CD14-positive monocyte (primary cell): ENCODE results near the gene LSM14B. TPM values are rescaled to one million over a fixed set of nuclear protein-coding genes. Genes with fewer than 3 reads are reported as not detected.
A peak's percentile ranks its signal among the peaks of the same experiment; 100 is the strongest.

Experiments used
- DNase-seq, 3 donors: peaks; one replicate each; pipeline ENCODE4 v3.0.0-alpha.2; 2011 to 2022
- H2AFZ ChIP-seq: 2 replicates; pipeline ENCODE4 v1.6.0; 2012; ENCODE audit warnings: mild to moderate bottlenecking, low read depth, low read length, inconsistent platforms; ENCODE audit not compliant: insufficient read depth, poor library complexity, severe bottlenecking
- H3K27ac ChIP-seq, 2 donors: 1 replicate in 1 of 2; 2 replicates in 1 of 2; pipeline ENCODE4 v1.5.1; 2012 to 2013; ENCODE audit warnings: low read length in 2 of 2, control low read depth in 1 of 2, inconsistent platforms in 1 of 2, low read depth in 1 of 2, mild to moderate bottlenecking in 1 of 2
- H3K27me3 ChIP-seq, 2 donors: one replicate each; pipeline versions ENCODE4 v1.6.0 to v1.6.1; 2011 to 2013; ENCODE audit warnings: low read length in 2 of 2; ENCODE audit not compliant: control insufficient read depth in 2 of 2, insufficient read depth in 2 of 2
- H3K36me3 ChIP-seq, 2 donors: replicated peaks in 1 of 2; 1 replicate in 1 of 2; 2 replicates in 1 of 2; pipeline versions ENCODE4 v1.5.1 to v1.6.1; 2012 to 2013; ENCODE audit warnings: low read length in 2 of 2, control low read depth in 1 of 2, inconsistent platforms in 1 of 2, mild to moderate bottlenecking in 1 of 2; ENCODE audit not compliant: insufficient read depth in 2 of 2, control insufficient read depth in 1 of 2
- H3K4me1 ChIP-seq, 2 donors: 1 replicate in 1 of 2; 2 replicates in 1 of 2; pipeline versions ENCODE4 v1.5.1 to v1.6.1; 2012 to 2013; ENCODE audit warnings: low read length in 2 of 2, control low read depth in 1 of 2, inconsistent platforms in 1 of 2, mild to moderate bottlenecking in 1 of 2, moderate library complexity in 1 of 2; ENCODE audit not compliant: insufficient read depth in 2 of 2, control insufficient read depth in 1 of 2
- H3K4me2 ChIP-seq: replicated peaks from 2 replicates; pipeline ENCODE3; 2012; ENCODE audit warnings: low read length, moderate library complexity, mild to moderate bottlenecking; ENCODE audit not compliant: poor library complexity, severe bottlenecking; ENCODE audit errors: extremely low read depth
- H3K4me3 ChIP-seq, 3 experiments: fragments of 200-600 bp in 1 of 3; sonication (generic) in 1 of 3; replicated peaks in 1 of 3; 1 replicate in 2 of 3; 2 replicates in 1 of 3; pipeline ENCODE4 v1.5.1; 2011 to 2013; ENCODE audit warnings: low read length in 3 of 3, mild to moderate bottlenecking in 3 of 3, control low read depth in 2 of 3, low read depth in 2 of 3, inconsistent platforms in 1 of 3, moderate library complexity in 1 of 3
- H3K79me2 ChIP-seq: 2 replicates; pipeline ENCODE4 v1.6.0; 2012; ENCODE audit warnings: mild to moderate bottlenecking, control low read depth, inconsistent platforms, low read length, moderate library complexity; ENCODE audit not compliant: insufficient read depth
- H3K9ac ChIP-seq: 2 replicates; pipeline ENCODE4 v1.6.0; 2017; ENCODE audit warnings: low read length, mild to moderate bottlenecking; ENCODE audit not compliant: insufficient read depth, poor library complexity, severe bottlenecking
- H3K9me3 ChIP-seq, 2 donors: replicated peaks in 1 of 2; 1 replicate in 1 of 2; 2 replicates in 1 of 2; pipeline versions ENCODE4 v1.5.1 to v1.6.1; 2012 to 2013; ENCODE audit warnings: low read length in 2 of 2, control low read depth in 1 of 2; ENCODE audit not compliant: control insufficient read depth in 1 of 2, insufficient read depth in 1 of 2
- H4K20me1 ChIP-seq: 2 replicates; pipeline ENCODE4 v1.6.0; 2012; ENCODE audit warnings: mild to moderate bottlenecking, low read length, control low read depth, moderate library complexity; ENCODE audit not compliant: insufficient read depth
- H3K27ac Mint-ChIP-seq, 7 donors: one replicate each; pipeline ENCODE4 v1.8.0; 2020; ENCODE audit warnings: mild to moderate bottlenecking in 7 of 7, mixed read lengths in 7 of 7, moderate library complexity in 6 of 7, inconsistent platforms in 2 of 7
- H3K27me3 Mint-ChIP-seq, 3 donors: one replicate each; pipeline ENCODE4 v1.8.0; 2021 to 2022; ENCODE audit warnings: low read depth in 3 of 3, mild to moderate bottlenecking in 3 of 3, mixed read lengths in 3 of 3, moderate library complexity in 3 of 3, inconsistent platforms in 1 of 3
- H3K36me3 Mint-ChIP-seq, 2 donors: one replicate each; pipeline ENCODE4 v1.8.0; 2020; ENCODE audit warnings: mixed read lengths in 2 of 2, inconsistent platforms in 1 of 2, mild to moderate bottlenecking in 1 of 2
- H3K4me1 Mint-ChIP-seq: one replicate; pipeline ENCODE4 v1.8.0; 2020; ENCODE audit warnings: mild to moderate bottlenecking, mixed read lengths
- H3K4me3 Mint-ChIP-seq, 2 donors: one replicate each; pipeline ENCODE4 v1.8.0; 2020; ENCODE audit warnings: mild to moderate bottlenecking in 2 of 2, mixed read lengths in 2 of 2, moderate library complexity in 1 of 2
- H3K9me3 Mint-ChIP-seq, 7 donors: one replicate each; pipeline ENCODE4 v1.8.0; 2020 to 2022; ENCODE audit warnings: mixed read lengths in 7 of 7, mild to moderate bottlenecking in 6 of 7, moderate library complexity in 6 of 7, inconsistent platforms in 2 of 7
- WGBS: methylation state at CpG from one replicate; pipeline ENCODE4 v1.1.5; 2013; ENCODE audit warnings: missing lambda C conversion rate; ENCODE audit not compliant: insufficient coverage; 5-methylcytosine and 5-hydroxymethylcytosine counted together
- intact Hi-C, 2 donors: fragments of 100-400 bp; cut with micrococcal nuclease; formaldehyde crosslinking; loops; one replicate each; pipeline versions ENCODE4 v1.15.0 to v1.15.1; 2023
- polyA plus RNA-seq, 3 donors: library from polyadenylated mRNA; depleted of rRNA in 1 of 3; unstranded in 2 of 3; stranded (reverse) in 1 of 3; fragments of 300-500 nt in 2 of 3; fragments of >200 nt in 1 of 3; fragmentation: Illumina TruSeq in 2 of 3; gene quantifications; 1 replicate in 2 of 3; 2 replicates in 1 of 3; pipeline ENCODE4 v1.2.3, GENCODE V29; 2012 to 2021
- TF ChIP-seq, protein P1 (sequence below): fragments of 200-600 bp; IDR thresholded peaks from one replicate; pipeline ENCODE4 v1.8.0; 2022; ENCODE audit warnings: antibody characterized with exemption, mild to moderate bottlenecking

Gene LSM14B
- polyA plus RNA-seq, 3 donors: 1.0 to 33.5 (median 1.4) TPM

DNA sequence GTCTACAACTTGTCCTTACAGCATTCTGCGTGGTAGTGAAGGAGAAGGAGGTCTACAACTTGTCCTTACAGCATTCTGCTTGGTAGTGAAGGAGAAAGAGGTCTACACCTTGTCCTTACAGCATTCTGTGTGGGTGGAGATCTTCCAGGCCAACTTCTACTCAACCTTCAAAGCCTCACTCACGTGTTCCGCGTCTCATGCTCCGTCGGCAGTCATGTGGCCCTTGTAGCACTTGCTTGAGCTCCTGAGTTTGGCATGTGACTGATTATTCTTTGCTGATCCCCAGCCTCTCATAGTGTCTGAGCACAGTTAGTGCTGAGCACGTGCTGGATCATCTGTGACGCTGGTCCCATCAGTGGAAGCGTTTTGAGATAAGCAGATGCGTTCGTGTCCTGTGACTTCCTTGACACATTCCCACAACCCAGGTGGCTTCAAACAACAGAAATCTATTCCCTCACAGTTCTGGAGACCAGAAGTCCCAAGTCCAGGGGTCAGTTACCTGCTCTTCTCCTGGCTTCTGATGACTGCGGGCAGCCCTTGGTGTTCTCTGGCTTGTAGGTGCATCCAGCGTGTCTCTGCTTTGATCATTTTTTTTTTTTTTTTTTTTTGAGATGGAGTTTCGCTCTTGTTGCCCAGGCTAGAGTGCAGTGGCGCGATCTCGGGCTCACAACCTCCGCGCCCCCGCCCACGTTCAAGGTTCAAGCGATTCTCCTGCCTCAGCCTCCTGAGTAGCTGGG is 23.9 kb downstream of the LSM14B start:
- Histone ChIP-seq H3K9me3 (peaks cover 0 to 1% of the 10 kb centered on the region in 2 donors), H3K27me3 (no peaks in the 10 kb centered on the region), H3K36me3 (no peaks in the 10 kb centered on the region), H3K4me1 (peaks cover 22 to 30% of the 10 kb centered on the region in 2 donors), H2AFZ (no peak overlapping the region), H3K4me3 (no peak overlapping the region), H3K27ac (no peak overlapping the region), H3K4me2 (no peak overlapping the region), H4K20me1 (peaks cover 83% of the 10 kb centered on the region), H3K79me2 (peaks cover 88% of the 10 kb centered on the region), H3K9ac (no peak overlapping the region)
- Mint-ChIP-seq H3K9me3 (peaks cover 0 to 2% (median 0%) of the 10 kb centered on the region in 7 donors), H3K27me3 (no peaks in the 10 kb centered on the region), H3K4me1 (peaks cover 32% of the 10 kb centered on the region), H3K36me3 (peaks cover 5 to 11% of the 10 kb centered on the region in 2 donors), H3K4me3 (no peak overlapping the region), H3K27ac (no peak overlapping the region)
- TF ChIP-seq, protein P1, sequence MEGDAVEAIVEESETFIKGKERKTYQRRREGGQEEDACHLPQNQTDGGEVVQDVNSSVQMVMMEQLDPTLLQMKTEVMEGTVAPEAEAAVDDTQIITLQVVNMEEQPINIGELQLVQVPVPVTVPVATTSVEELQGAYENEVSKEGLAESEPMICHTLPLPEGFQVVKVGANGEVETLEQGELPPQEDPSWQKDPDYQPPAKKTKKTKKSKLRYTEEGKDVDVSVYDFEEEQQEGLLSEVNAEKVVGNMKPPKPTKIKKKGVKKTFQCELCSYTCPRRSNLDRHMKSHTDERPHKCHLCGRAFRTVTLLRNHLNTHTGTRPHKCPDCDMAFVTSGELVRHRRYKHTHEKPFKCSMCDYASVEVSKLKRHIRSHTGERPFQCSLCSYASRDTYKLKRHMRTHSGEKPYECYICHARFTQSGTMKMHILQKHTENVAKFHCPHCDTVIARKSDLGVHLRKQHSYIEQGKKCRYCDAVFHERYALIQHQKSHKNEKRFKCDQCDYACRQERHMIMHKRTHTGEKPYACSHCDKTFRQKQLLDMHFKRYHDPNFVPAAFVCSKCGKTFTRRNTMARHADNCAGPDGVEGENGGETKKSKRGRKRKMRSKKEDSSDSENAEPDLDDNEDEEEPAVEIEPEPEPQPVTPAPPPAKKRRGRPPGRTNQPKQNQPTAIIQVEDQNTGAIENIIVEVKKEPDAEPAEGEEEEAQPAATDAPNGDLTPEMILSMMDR: no peak
- intact Hi-C loops: loop anchor here in 1 of 2 donors (10.0 kb wide), 2 partner anchors 659 to 1839 kb away; partner anchors contain the start of genes OGFR and PRPF6
- WGBS: 98% methylated on average over 19 of the region's 22 CpGs
- DNase-seq: no peak

GRCh38 chr20:62147125-62147524 is 24.9 kb downstream of the LSM14B start:
- no peak overlapping the region for H3K9ac ChIP-seq
- H3K4me1 ChIP-seq: peaks cover 13 to 21% of the 10 kb centered on the region in 2 donors
- no peak overlapping the region for H2AFZ ChIP-seq
- H3K36me3 ChIP-seq: peaks cover 0 to under 1% of the 10 kb centered on the region in 2 donors
- intact Hi-C loops: loop anchor here in 1 of 2 donors (10.0 kb wide), 2 partner anchors 658 to 1838 kb away; partner anchors contain the start of genes OGFR and PRPF6
- no peak overlapping the region for H3K4me2 ChIP-seq
- peak overlapping the region in 4 of 7 donors; percentile 42 to 76 (median 58) for H3K27ac Mint-ChIP-seq
- peaks cover 3 to 8% (median 6%) of the 10 kb centered on the region in 7 donors for H3K9me3 Mint-ChIP-seq
- H3K27me3 ChIP-seq: no peaks in the 10 kb centered on the region
- TF ChIP-seq, protein P1: no peak
- no peaks in the 10 kb centered on the region for H3K27me3 Mint-ChIP-seq
- DNase-seq: no peak
- peaks cover 83% of the 10 kb centered on the region for H4K20me1 ChIP-seq
- peaks cover 0 to 10% of the 10 kb centered on the region in 2 donors for H3K9me3 ChIP-seq
- peaks cover 88% of the 10 kb centered on the region for H3K79me2 ChIP-seq
- no peak overlapping the region for H3K4me3 ChIP-seq
- no peak overlapping the region for H3K27ac ChIP-seq
- WGBS: 98% methylated on average over 5 of the region's 6 CpGs
- H3K36me3 Mint-ChIP-seq: peaks cover 8 to 20% of the 10 kb centered on the region in 2 donors
- H3K4me3 Mint-ChIP-seq: no peak overlapping the region
- H3K4me1 Mint-ChIP-seq: peaks cover 23% of the 10 kb centered on the region
